ENCODE data around the gene RPLP1. TPM values are rescaled to one million over a fixed set of nuclear protein-coding genes. Genes with fewer than 3 reads are reported as not detected.
A peak's percentile ranks its signal among the peaks of the same experiment; 100 is the strongest.

RPLP1 gene
- total RNA-seq, 1 donor from 2014 or later = 3,035 TPM

GRCh38 chr15:69476704-69477473, 24.3 kb downstream of the RPLP1 start:
- intact Hi-C loops (cut with micrococcal nuclease) = loop anchor here (1.0 to 5.0 kb wide), 4 partner anchors 100 to 1965 kb away; partner anchors contain the start of gene TLE3
- H3K4me1 Mint-ChIP-seq = peaks cover 3% of the 10 kb centered on the region
- no peaks in the 10 kb centered on the region for H3K36me3 Mint-ChIP-seq (ENCODE audit: low read depth)
- H3K27ac Mint-ChIP-seq = no peak overlapping the region
- H3K4me3 Mint-ChIP-seq = no peak overlapping the region
- DNase-seq (no peak), ATAC-seq (ENCODE audit: low read depth) (no peak)
- peaks cover 6% of the 10 kb centered on the region for H3K27me3 Mint-ChIP-seq
- H3K9me3 Mint-ChIP-seq = peaks cover 4% of the 10 kb centered on the region
- ChIA-PET POLR2A (interaction anchor here (0.7 kb wide), 1 partner anchor 147 kb away, joined by 8 read pairs; no protein-coding TSS in a partner anchor), CTCF (interaction anchor here (0.6 to 8.5 kb wide), 14 partner anchors 11 to 1334 kb away, joined by 3 to 118 read pairs (median 5); no protein-coding TSS in a partner anchor)
- no peak for TF ChIP-seq CTCF (IDR thresholded peaks at IDR 0.05)

GRCh38 chr15:69478259-69478781, 25.7 kb downstream of the RPLP1 start:
- ATAC-seq (ENCODE audit: low read depth) (peak; percentile 21), DNase-seq (peak; percentile 49)
- Mint-ChIP-seq H3K36me3 (ENCODE audit: low read depth) (no peaks in the 10 kb centered on the region), H3K9me3 (peaks cover 4% of the 10 kb centered on the region), H3K27me3 (peaks cover 6% of the 10 kb centered on the region), H3K4me3 (no peak overlapping the region), H3K27ac (no peak overlapping the region), H3K4me1 (peaks cover 3% of the 10 kb centered on the region)
- ChIA-PET POLR2A (interaction anchor here (1.0 kb wide), 1 partner anchor 1009 kb away, joined by 4 read pairs; no protein-coding TSS in a partner anchor), CTCF (interaction anchor here (0.6 to 8.5 kb wide), 12 partner anchors 9 to 1333 kb away, joined by 3 to 118 read pairs (median 4); no protein-coding TSS in a partner anchor)
- TF ChIP-seq CTCF (IDR thresholded peaks at IDR 0.05) = no peak
- intact Hi-C loops (cut with micrococcal nuclease) = loop anchor here (1.0 to 5.0 kb wide), 7 partner anchors 99 to 1964 kb away; partner anchors contain the start of gene TLE3

GRCh38 chr15:69479081-69479480, 26.5 kb downstream of the RPLP1 start:
- ChIA-PET CTCF (interaction anchor here (0.9 to 8.5 kb wide), 4 partner anchors 1009 to 1333 kb away, joined by 3 to 118 read pairs (median 4); no protein-coding TSS in a partner anchor), POLR2A (no interaction called here)
- TF ChIP-seq CTCF (IDR thresholded peaks at IDR 0.05) = no peak
- intact Hi-C loops (cut with micrococcal nuclease) = loop anchor here (2.0 to 5.0 kb wide), 4 partner anchors 98 to 1963 kb away; partner anchors contain the start of gene TLE3
- no peak overlapping the region for H3K27ac Mint-ChIP-seq
- H3K9me3 Mint-ChIP-seq = peaks cover 4% of the 10 kb centered on the region
- H3K27me3 Mint-ChIP-seq = peaks cover 13% of the 10 kb centered on the region
- ATAC-seq (ENCODE audit: low read depth) = no peak
- no peaks in the 10 kb centered on the region for H3K36me3 Mint-ChIP-seq (ENCODE audit: low read depth)
- H3K4me3 Mint-ChIP-seq = no peak overlapping the region
- DNase-seq = no peak
- peaks cover 3% of the 10 kb centered on the region for H3K4me1 Mint-ChIP-seq

GRCh38 chr15:69479971-69480370, 27.4 kb downstream of the RPLP1 start:
- Mint-ChIP-seq H3K36me3 (ENCODE audit: low read depth) (no peaks in the 10 kb centered on the region), H3K9me3 (peaks cover 4% of the 10 kb centered on the region), H3K4me3 (no peak overlapping the region), H3K27me3 (peaks cover 17% of the 10 kb centered on the region), H3K27ac (no peak overlapping the region), H3K4me1 (peaks cover 3% of the 10 kb centered on the region)
- no peak for TF ChIP-seq CTCF (IDR thresholded peaks at IDR 0.05)
- DNase-seq = no peak
- CTCF ChIA-PET = interaction anchor here (0.9 to 8.5 kb wide), 2 partner anchors 1244 to 1332 kb away, joined by 3 to 118 read pairs; no protein-coding TSS in a partner anchor
- intact Hi-C loops (cut with micrococcal nuclease) = loop anchor here (2.0 to 5.0 kb wide), 4 partner anchors 97 to 1962 kb away; partner anchors contain the start of gene TLE3
- no peak for ATAC-seq (ENCODE audit: low read depth)
- POLR2A ChIA-PET = no interaction called here

- peaks cover 3% of the 10 kb centered on the region for H3K4me1 Mint-ChIP-seq
- POLR2A ChIA-PET = no interaction called here
- peaks cover 5% of the 10 kb centered on the region for H3K9me3 Mint-ChIP-seq
- ATAC-seq (ENCODE audit: low read depth) (no peak), DNase-seq (no peak)
- no peaks in the 10 kb centered on the region for H3K36me3 Mint-ChIP-seq (ENCODE audit: low read depth)
- peaks cover 16% of the 10 kb centered on the region for H3K27me3 Mint-ChIP-seq
- no peak overlapping the region for H3K27ac Mint-ChIP-seq
- H3K4me3 Mint-ChIP-seq = no peak overlapping the region
- no peak for TF ChIP-seq CTCF (IDR thresholded peaks at IDR 0.05)
- CTCF ChIA-PET = interaction anchor here (2.1 to 8.5 kb wide), 2 partner anchors 1243 to 1331 kb away, joined by 5 to 118 read pairs; no protein-coding TSS in a partner anchor
- intact Hi-C loops (cut with micrococcal nuclease) = no loop called here
Measured at GRCh38 chr15:69480932-69481331, 28.3 kb downstream of the RPLP1 start.
